Activated CD4-positive, alpha-beta T cell treated with anti-CD3 and anti-CD28 coated beads, Interleukin-10, Interleukin-2, amounts not matched to agents 100 ng/mL and 50 ng/mL, durations not matched to agents 16 hours and 8 hours (primary cell): ENCODE measurements around the gene JUN.

Source experiments
- DNase-seq: peaks from one replicate; pipeline ENCODE4 v3.0.0-alpha.2; 2020

JUN gene

GRCh38 chr1:58754683-58755467 lies 29.0 kb downstream of the JUN start:
- peak; percentile 58 for DNase-seq

- no peak for DNase-seq
These were observed 29.7 kb downstream of the JUN start for GRCh38 chr1:58754073-58754613.

DNA sequence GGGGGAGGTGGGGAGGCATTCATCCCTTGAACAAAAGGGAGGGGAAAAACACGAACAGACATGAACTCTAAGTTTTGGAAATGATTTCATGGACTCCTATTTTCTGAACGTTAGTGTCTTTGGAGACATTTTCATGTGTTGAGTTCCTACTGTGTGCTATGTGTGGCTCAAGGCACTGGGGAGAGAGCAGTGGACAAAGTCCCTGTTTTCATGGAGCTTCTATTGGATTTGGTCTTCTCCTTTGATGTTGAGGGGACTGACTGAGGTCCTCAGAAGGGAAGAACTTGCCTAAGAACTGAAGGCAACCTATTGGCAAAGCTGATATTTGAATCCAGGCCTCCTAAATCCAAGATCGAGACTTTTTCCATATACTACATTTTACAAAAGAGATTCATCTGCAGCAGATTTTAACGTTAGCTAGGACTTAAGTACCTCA lies 30.4 kb downstream of the JUN start:
- DNase-seq: no peak

DNA sequence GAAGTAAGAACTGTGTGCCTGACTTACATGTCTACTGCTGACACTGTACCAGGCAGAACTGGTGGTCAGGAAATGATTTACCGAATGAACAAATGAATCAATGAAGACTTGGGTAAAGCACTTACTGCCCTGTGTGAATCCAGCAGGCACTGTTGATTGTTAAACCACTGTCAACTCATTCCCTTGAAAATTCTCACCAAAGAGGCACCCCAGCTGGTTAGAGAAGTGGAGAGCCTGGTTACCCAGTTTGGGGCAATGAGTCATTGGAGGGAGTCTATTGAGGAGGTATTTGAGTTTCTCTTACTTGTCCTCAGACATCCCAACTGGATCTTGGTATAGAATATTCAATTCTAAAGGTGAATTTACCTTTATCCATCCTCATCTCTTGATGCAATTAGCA lies 34.2 kb downstream of the JUN start:
- DNase-seq: no peak

GRCh38 chr1:58748666-58749065 lies 35.2 kb downstream of the JUN start:
- DNase-seq: no peak

DNA sequence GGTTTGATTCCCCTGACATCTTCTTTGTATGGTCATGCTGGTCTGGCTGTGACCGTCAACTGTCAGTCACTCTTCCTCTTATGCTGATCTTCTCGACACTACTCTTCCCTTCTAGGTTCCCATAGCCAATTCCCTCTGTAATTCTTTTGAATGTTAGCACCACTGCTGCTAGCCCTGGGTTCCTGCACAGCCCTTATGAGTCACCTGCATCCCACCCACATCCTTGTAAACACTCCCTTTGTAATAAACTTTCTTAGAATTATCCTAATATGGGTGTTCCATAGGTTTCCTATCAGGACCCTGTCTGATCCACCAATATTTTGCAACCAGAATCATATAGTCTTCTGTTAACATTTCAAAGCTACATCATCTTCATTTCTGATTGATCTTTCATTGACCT lies 37.1 kb downstream of the JUN start:
- no peak for DNase-seq

- no peak for DNase-seq
These were observed 37.7 kb downstream of the JUN start for GRCh38 chr1:58746182-58746581.

DNA sequence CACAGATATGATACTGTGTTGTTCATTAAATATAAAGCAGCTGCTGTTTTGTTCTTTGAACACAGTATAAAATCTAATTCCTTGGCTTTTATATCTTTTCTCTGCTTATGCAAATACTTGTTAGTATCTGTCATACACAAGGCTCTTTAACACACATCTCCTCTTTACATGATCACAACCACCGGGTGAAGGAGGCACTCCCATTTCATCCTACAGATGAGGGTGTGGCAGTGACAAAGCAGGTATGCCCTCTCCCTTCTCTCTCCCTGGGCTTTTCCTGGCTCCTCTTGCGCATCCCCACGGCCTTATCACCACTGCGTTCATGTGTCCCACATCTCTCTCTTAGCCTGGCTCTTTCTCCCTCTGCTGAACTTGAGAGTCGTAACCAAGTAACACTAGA lies 38.2 kb downstream of the JUN start:
- no peak for DNase-seq

GRCh38 chr1:58745117-58745516 lies 38.7 kb downstream of the JUN start:
- DNase-seq: no peak

DNA sequence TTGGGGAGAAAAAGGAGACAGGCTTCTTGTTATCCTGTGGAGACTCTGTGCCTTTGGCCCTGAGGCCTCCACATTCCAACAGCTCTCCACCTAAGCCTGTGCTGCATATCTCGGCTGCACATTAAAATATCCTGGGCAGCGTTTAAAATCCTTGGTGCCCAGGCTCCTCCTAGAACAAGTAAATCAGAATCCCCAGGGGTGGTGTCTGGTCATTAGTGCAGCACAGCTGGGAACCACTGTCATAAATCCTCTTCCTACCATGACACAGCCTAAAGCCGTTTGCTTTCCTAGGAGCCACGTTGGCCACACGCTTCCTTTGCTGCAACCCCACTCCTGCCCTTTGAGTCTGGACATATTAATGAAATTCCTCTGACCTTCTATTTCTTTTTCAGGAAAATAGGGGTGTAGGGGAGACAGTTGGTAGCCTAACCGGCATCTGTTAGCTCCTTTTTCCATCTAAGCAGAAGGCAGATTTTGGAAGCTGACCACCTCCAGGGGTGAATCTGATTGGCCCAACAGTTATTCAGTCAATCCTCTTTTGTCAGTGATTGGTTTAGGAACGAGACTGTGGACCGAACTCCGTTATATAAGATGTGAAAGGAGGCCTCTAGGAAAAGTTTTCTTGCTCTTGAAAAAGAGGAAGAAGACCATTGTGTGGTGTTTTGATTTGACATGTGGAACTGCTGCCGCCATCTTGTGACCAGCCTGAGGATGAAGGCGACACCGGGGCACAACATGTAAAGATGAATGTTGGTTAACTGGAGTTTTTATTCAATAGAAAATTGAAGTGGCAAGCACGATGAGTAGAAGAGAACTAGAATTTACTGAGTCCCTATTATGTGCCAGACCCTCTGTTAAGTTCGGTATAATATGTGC lies 41.9 kb downstream of the JUN start:
- DNase-seq: no peak

DNA sequence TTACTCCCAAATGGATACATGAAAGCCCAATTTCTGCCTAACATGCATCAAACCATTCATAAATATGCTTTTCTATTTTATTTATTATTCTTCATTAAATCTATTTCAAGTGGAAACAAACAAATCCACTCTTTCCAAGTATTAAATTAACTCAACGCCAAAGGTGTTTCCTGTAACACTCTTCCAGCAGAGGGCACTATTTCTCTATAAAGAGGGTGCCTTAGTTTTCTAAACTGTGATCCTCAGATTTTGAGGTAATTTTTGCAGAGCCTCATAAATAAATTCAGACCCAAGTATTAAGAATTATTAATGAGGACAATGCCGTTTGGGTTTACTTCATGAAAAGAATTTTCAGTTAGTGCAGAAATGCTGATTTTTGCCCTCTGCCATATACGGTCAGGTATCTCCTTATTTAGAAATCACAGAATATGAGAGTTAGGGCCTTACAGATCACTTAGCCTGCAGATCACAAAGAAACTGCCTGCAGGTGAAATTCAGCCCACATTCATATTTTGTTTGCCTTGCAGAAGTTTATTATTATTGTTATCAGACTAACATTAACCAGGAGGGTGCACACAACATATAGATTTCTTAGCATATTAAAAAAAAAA lies 43.9 kb downstream of the JUN start:
- peak; percentile 68 for DNase-seq

- DNase-seq: no peak
These were observed 45.0 kb downstream of the JUN start for GRCh38 chr1:58738876-58739275.

GRCh38 chr1:58735586-58735985 lies 48.3 kb downstream of the JUN start:
- DNase-seq: no peak

GRCh38 chr1:58734630-58735029 lies 49.2 kb downstream of the JUN start:
- no peak for DNase-seq

DNA sequence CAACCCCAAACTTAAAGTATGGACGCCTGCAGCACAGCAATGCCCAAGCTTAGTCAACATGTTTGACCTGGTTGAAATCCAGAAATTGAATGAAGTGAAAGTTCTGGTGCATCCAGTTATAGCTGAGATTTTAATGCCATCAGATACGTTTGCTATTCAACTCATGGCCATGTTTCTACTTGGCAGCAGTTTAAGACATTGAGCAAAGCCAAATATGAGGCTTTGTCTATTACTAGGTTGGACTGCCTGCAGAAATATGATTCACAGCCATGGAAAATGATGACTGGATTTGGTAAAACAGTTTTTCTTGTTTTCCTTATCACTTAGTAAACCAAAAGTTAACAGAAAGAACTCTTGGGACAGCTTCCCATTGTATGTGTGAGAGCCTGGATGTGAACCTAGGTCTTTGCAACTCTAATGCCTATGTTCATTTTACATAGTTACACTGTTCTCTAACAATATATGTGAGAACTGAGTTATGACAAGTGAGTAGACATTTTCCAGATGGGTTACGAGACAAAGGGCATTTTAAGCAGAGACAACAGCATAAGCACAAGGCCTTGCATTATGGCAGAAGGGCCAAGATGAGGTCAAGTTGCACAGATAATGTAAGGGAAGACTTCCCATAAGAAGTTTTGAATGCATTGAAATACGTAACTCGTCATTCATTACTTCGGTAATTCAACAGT lies 51.6 kb downstream of the JUN start:
- no peak for DNase-seq
